Osteocyte (in vitro differentiated cells): Measurements from ENCODE around the gene SLC25A40. TPM values are rescaled to one million over a fixed set of nuclear protein-coding genes. Genes with fewer than 3 reads are reported as not detected.
"Not testable (repeated sequence)": the region's sequence is repeated elsewhere in the genome, so short reads cannot be mapped to it uniquely, and the experiment has no call there.

Experiments
- DNase-seq: peaks from one replicate; pipeline ENCODE4 v3.0.0; 2021; ENCODE audit warnings: mixed read lengths; ENCODE audit not compliant: unreplicated experiment; ENCODE audit errors: extremely low spot score
- H3K27ac Mint-ChIP-seq: one replicate; pipeline ENCODE4 v1.8.0; 2021; ENCODE audit warnings: mild to moderate bottlenecking, mixed read lengths; ENCODE audit not compliant: unreplicated experiment
- H3K27me3 Mint-ChIP-seq: one replicate; pipeline ENCODE4 v1.8.0; 2021; ENCODE audit warnings: mixed read lengths; ENCODE audit not compliant: unreplicated experiment
- H3K36me3 Mint-ChIP-seq: one replicate; pipeline ENCODE4 v1.8.0; 2021; ENCODE audit warnings: mixed read lengths; ENCODE audit not compliant: unreplicated experiment
- H3K4me1 Mint-ChIP-seq: one replicate; pipeline ENCODE4 v1.8.0; 2021; ENCODE audit warnings: mixed read lengths; ENCODE audit not compliant: unreplicated experiment
- H3K4me3 Mint-ChIP-seq: one replicate; pipeline ENCODE4 v1.8.0; 2021; ENCODE audit warnings: mild to moderate bottlenecking, moderate library complexity, mixed read lengths; ENCODE audit not compliant: unreplicated experiment
- H3K9me3 Mint-ChIP-seq: one replicate; pipeline ENCODE4 v1.8.0; 2021; ENCODE audit warnings: mixed read lengths; ENCODE audit not compliant: unreplicated experiment
- total RNA-seq: library from RNA; stranded (reverse); gene quantifications from 2 replicates; pipeline ENCODE4 v1.2.1, GENCODE V29; 2021
- TF ChIP-seq, protein P1 (sequence below): fragments of 200-600 bp; sonication (generic); IDR thresholded peaks from 2 replicates; pipeline ENCODE4 v1.5.0; 2021; ENCODE audit warnings: antibody characterized with exemption, mild to moderate bottlenecking, moderate library complexity

Gene SLC25A40
- total RNA-seq, 1 donor from 2014 or later: 19.8 TPM

DNA sequence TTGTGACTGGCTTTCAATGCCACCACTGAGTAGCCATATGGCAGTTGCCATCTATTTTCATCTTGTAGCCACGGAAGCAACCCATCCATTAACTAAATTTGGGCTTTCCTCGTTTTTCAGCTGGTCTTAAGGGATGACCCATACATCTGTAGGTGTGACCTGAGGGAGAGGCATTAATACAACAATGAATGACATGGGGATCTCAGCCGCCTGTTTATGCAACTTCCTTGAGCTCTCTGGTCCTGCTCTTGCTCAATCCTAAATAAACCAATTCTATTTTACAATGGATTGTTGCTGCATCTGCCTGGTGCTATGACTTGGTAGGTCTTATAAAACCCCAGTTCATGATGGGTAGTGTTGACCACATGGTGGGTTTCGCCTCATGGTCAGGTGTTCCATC is 36.0 kb upstream of the SLC25A40 start:
- no peak for DNase-seq
- Mint-ChIP-seq H3K36me3 (peaks cover 6% of the 10 kb centered on the region), H3K4me1 (no peaks in the 10 kb centered on the region), H3K9me3 (no peaks in the 10 kb centered on the region), H3K4me3 (no peak overlapping the region), H3K27me3 (peaks cover 5% of the 10 kb centered on the region), H3K27ac (no peak overlapping the region)
- TF ChIP-seq, protein P1, sequence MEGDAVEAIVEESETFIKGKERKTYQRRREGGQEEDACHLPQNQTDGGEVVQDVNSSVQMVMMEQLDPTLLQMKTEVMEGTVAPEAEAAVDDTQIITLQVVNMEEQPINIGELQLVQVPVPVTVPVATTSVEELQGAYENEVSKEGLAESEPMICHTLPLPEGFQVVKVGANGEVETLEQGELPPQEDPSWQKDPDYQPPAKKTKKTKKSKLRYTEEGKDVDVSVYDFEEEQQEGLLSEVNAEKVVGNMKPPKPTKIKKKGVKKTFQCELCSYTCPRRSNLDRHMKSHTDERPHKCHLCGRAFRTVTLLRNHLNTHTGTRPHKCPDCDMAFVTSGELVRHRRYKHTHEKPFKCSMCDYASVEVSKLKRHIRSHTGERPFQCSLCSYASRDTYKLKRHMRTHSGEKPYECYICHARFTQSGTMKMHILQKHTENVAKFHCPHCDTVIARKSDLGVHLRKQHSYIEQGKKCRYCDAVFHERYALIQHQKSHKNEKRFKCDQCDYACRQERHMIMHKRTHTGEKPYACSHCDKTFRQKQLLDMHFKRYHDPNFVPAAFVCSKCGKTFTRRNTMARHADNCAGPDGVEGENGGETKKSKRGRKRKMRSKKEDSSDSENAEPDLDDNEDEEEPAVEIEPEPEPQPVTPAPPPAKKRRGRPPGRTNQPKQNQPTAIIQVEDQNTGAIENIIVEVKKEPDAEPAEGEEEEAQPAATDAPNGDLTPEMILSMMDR: no peak

DNA sequence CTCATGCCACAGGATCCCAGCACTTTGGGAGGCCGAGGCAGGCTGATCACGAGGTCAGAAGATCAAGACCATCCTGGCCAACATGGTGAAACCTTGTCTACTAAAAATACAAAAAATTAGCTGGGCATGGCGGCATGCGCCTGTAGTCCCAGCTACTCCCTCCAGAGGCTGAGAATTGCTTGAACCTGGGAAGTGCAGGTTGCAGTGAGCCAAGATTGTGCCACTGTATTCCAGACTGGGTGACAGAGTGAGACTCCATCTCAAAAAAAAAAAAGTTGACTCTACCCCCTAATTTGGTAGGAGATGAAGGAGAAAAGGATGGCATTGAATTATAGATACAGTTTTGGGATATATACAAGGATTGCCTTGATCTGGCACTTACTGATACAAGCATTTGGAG is 32.7 kb upstream of the SLC25A40 start:
- not testable (repeated sequence) for H3K36me3 Mint-ChIP-seq, H3K4me3 Mint-ChIP-seq, H3K9me3 Mint-ChIP-seq, DNase-seq, H3K4me1 Mint-ChIP-seq, H3K27me3 Mint-ChIP-seq, H3K27ac Mint-ChIP-seq

DNA sequence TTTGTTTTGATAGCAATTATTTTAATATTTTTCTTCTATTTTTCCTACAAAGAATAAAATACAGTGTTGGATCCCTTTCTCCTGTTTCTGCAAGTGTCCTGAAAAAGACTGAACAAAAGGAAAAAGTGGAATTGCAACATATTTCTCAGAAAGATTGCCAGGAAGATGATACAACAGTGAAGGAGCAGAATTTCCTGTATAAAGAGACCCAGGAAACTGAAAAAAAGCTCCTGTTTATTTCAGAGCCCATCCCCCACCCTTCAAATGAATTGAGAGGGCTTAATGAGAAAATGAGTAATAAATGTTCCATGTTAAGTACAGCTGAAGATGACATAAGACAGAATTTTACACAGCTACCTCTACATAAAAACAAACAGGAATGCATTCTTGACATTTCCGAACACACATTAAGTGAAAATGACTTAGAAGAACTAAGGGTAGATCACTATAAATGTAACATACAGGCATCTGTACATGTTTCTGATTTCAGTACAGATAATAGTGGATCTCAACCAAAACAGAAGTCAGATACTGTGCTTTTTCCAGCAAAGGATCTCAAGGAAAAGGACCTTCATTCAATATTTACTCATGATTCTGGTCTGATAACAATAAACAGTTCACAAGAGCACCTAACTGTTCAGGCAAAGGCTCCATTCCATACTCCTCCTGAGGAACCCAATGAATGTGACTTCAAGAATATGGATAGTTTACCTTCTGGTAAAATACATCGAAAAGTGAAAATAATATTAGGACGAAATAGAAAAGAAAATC is 31.2 kb upstream of the SLC25A40 start:
- H3K4me1 Mint-ChIP-seq, H3K9me3 Mint-ChIP-seq, H3K27me3 Mint-ChIP-seq, H3K27ac Mint-ChIP-seq, H3K4me3 Mint-ChIP-seq, DNase-seq, H3K36me3 Mint-ChIP-seq: not testable (repeated sequence)

DNA sequence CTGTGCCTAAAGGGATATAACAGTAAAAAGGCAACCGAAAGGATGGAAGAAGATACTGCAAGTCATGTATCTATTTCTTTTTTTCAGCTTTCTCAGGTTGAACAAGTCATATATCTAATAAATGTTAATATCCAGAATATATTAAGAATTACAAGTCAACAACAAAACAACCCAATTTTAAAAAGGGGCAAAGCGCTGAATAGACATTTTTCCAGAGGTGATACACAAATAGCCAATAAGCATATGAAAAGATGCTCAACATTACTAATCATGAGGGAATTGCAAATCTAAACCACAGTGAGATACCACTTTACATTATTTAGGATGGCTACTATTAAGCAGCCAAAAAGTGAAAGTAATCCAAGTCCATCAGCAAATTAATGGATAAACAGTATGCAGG is 23.1 kb upstream of the SLC25A40 start:
- H3K4me3 Mint-ChIP-seq: no peak overlapping the region
- peaks cover 6% of the 10 kb centered on the region for H3K4me1 Mint-ChIP-seq
- H3K9me3 Mint-ChIP-seq: no peaks in the 10 kb centered on the region
- no peaks in the 10 kb centered on the region for H3K27me3 Mint-ChIP-seq
- no peak overlapping the region for H3K27ac Mint-ChIP-seq
- TF ChIP-seq, protein P1: no peak
- peaks cover 6% of the 10 kb centered on the region for H3K36me3 Mint-ChIP-seq
- DNase-seq: no peak

DNA sequence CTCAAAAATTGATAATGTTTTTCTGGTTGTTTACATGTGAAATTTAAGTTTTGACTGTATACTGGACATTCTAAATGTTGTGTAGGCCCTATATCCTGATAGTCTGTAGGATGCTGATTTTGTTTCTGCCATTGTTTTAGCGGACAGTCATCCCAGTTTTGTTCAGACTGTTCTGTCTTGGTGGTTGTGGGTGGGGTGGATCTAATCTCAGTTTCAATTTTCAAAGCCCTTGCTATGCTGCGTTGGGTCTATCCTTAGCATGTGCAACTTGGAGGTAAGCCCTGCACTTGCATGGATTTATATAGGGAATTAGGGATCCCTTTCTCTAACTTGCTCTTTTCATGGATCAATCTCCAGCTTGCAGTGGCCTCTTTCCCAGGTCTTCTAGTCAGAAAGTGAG is 19.2 kb upstream of the SLC25A40 start:
- Mint-ChIP-seq H3K9me3 (no peaks in the 10 kb centered on the region), H3K4me1 (peaks cover 7% of the 10 kb centered on the region), H3K27me3 (no peaks in the 10 kb centered on the region), H3K4me3 (no peak overlapping the region), H3K27ac (no peak overlapping the region), H3K36me3 (peaks cover 9% of the 10 kb centered on the region)
- DNase-seq: no peak
- TF ChIP-seq, protein P1: no peak

DNA sequence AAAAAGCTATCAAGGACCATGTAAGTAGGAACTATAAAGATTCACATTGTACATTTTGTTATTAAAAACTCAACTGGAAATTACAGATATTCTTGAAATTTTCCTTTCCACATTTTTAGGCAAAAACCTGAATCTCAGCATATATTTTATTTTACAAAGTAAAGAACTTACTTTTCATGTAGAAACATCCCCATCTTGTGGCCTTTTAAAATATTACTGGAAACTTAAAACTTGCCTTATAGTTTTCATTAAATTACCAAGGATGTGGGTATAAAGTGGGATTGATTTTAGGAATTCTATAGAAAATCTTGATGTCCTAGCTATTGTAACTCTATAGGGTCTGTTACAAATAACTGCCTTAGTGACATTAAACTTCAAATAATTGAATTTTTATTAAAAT is 10.7 kb upstream of the SLC25A40 start:
- TF ChIP-seq, protein P1: peak; percentile 64
- no peaks in the 10 kb centered on the region for H3K27me3 Mint-ChIP-seq
- DNase-seq: no peak
- no peak overlapping the region for H3K27ac Mint-ChIP-seq
- peaks cover 3% of the 10 kb centered on the region for H3K4me1 Mint-ChIP-seq
- H3K4me3 Mint-ChIP-seq: no peak overlapping the region
- H3K36me3 Mint-ChIP-seq: peaks cover 4% of the 10 kb centered on the region
- H3K9me3 Mint-ChIP-seq: no peaks in the 10 kb centered on the region
